Activated CD4-positive, alpha-beta T cell treated with anti-CD3 and anti-CD28 coated beads, Interleukin-2, amount 50 U/mL, for 1 hour (primary cell): ENCODE measurements around the gene GPC2.
"Not testable (repeated sequence)": the region's sequence is repeated elsewhere in the genome, so short reads cannot be mapped to it uniquely, and the experiment has no call there.

Source experiments
- DNase-seq: peaks from one replicate; pipeline ENCODE4 v3.0.0-alpha.2; 2020

The GPC2 gene

GRCh38 chr7:100177045-100178001 lies at the start of gene GPC2, which contains the start of gene STAG3:
Gene GPC2 (minus strand): TSS chr7:100177381. CDS start chr7:100177199, 182 bp downstream.
Gene STAG3 (plus strand): TSS chr7:100177918. CDS start chr7:100180557, 2,639 bp downstream.
- DNase-seq = peak; percentile 98

GRCh38 chr7:100224891-100225290 lies 47.7 kb upstream of the GPC2 start:
- not testable (repeated sequence) for DNase-seq

- not testable (repeated sequence) for DNase-seq
Measured at GRCh38 chr7:100223376-100223927, 46.3 kb upstream of the GPC2 start.

- no peak for DNase-seq
Measured at GRCh38 chr7:100222445-100223132, 45.4 kb upstream of the GPC2 start.

GRCh38 chr7:100221767-100222444 lies 44.7 kb upstream of the GPC2 start:
- DNase-seq = peak; percentile 36

GRCh38 chr7:100221231-100221718 lies 44.1 kb upstream of the GPC2 start:
- peak; percentile 77 for DNase-seq

- DNase-seq = peak; percentile 15
Measured at GRCh38 chr7:100220586-100221230, 43.5 kb upstream of the GPC2 start.

- DNase-seq = peak; percentile 21
Measured at GRCh38 chr7:100219801-100220585, 42.8 kb upstream of the GPC2 start, which contains the start of gene PVRIG. Gene PVRIG (plus strand): TSS chr7:100219949. CDS start chr7:100219971, 22 bp downstream.

- peak; percentile 8 for DNase-seq
Measured at GRCh38 chr7:100219271-100219737, 42.1 kb upstream of the GPC2 start.

- DNase-seq = peak; percentile 85
Measured at GRCh38 chr7:100217934-100218333, 40.8 kb upstream of the GPC2 start.

GRCh38 chr7:100215895-100216294 lies 38.7 kb upstream of the GPC2 start:
- no peak for DNase-seq

GRCh38 chr7:100214356-100214755 lies 37.2 kb upstream of the GPC2 start:
- DNase-seq = not testable (repeated sequence)

GRCh38 chr7:100213672-100214071 lies 36.5 kb upstream of the GPC2 start:
- no peak for DNase-seq

GRCh38 chr7:100212631-100213286 lies 35.6 kb upstream of the GPC2 start:
- DNase-seq = no peak

- DNase-seq = peak; percentile 17
Measured at GRCh38 chr7:100211342-100211780, 34.2 kb upstream of the GPC2 start.

- no peak for DNase-seq
Measured at GRCh38 chr7:100210805-100211204, 33.6 kb upstream of the GPC2 start.

- DNase-seq = no peak
Measured at GRCh38 chr7:100209493-100209892, 32.3 kb upstream of the GPC2 start.

GRCh38 chr7:100208911-100209408 lies 31.8 kb upstream of the GPC2 start:
- DNase-seq = no peak

GRCh38 chr7:100204454-100204853 lies 27.3 kb upstream of the GPC2 start:
- no peak for DNase-seq

- DNase-seq = no peak
Measured at GRCh38 chr7:100200693-100201092, 23.5 kb upstream of the GPC2 start.
